Astrocyte (in vitro differentiated cells and primary cell): ENCODE results near the gene PEBP1. TPM values are rescaled to one million over a fixed set of nuclear protein-coding genes. Genes with fewer than 3 reads are reported as not detected.

Experiments
- DNase-seq: peaks from one replicate; pipeline ENCODE4 v3.0.0-alpha.2; 2010; ENCODE audit warnings: low read depth
- FAIRE-seq: peaks from 2 replicates; lab custom pipeline; 2011; peaks lifted over from hg19 to GRCh38; lab: Jason Lieb, UNC
- H2AFZ ChIP-seq: 2 replicates; pipeline ENCODE4 v1.6.0; 2012; ENCODE audit warnings: low read depth, low read length, inconsistent platforms
- H3K27ac ChIP-seq: 2 replicates; pipeline ENCODE4 v1.5.1; 2011; ENCODE audit warnings: low read depth, low read length, inconsistent platforms
- H3K27me3 ChIP-seq: 2 replicates; pipeline ENCODE4 v1.6.0; 2011; ENCODE audit warnings: low read length, inconsistent platforms; ENCODE audit not compliant: insufficient read depth
- H3K36me3 ChIP-seq: 2 replicates; pipeline ENCODE4 v1.5.1; 2011; ENCODE audit warnings: low read length, inconsistent platforms; ENCODE audit not compliant: insufficient read depth
- H3K4me1 ChIP-seq: 2 replicates; pipeline ENCODE4 v1.5.1; 2011; ENCODE audit warnings: low read length, inconsistent platforms; ENCODE audit not compliant: insufficient read depth
- H3K4me2 ChIP-seq: 2 replicates; pipeline ENCODE4 v1.6.0; 2012; ENCODE audit warnings: low read length, inconsistent platforms
- H3K4me3 ChIP-seq: 2 replicates; pipeline ENCODE4 v1.5.1; 2011; ENCODE audit warnings: low read depth, mild to moderate bottlenecking, low read length, inconsistent platforms; ENCODE audit not compliant: insufficient read depth
- H3K79me2 ChIP-seq: 2 replicates; pipeline ENCODE4 v1.6.0; 2012; ENCODE audit warnings: mild to moderate bottlenecking, low read length, inconsistent platforms; ENCODE audit not compliant: insufficient read depth
- H3K9ac ChIP-seq: 2 replicates; pipeline ENCODE4 v1.6.0; 2012; ENCODE audit warnings: mild to moderate bottlenecking, low read length, inconsistent platforms
- H3K9me3 ChIP-seq: 2 replicates; pipeline ENCODE4 v1.5.1; 2012; ENCODE audit warnings: low read depth, mild to moderate bottlenecking, low read length, inconsistent platforms; ENCODE audit not compliant: insufficient read depth
- H4K20me1 ChIP-seq: 2 replicates; pipeline ENCODE4 v1.6.0; 2012; ENCODE audit warnings: low read length, inconsistent platforms; ENCODE audit not compliant: insufficient read depth
- H3K27ac Mint-ChIP-seq: one replicate; pipeline ENCODE4 v1.8.0; 2021; ENCODE audit warnings: mild to moderate bottlenecking, mixed read lengths; ENCODE audit not compliant: unreplicated experiment
- H3K27me3 Mint-ChIP-seq: one replicate; pipeline ENCODE4 v1.8.0; 2021; ENCODE audit warnings: low read depth, mixed read lengths; ENCODE audit not compliant: unreplicated experiment
- H3K36me3 Mint-ChIP-seq: one replicate; pipeline ENCODE4 v1.8.0; 2021; ENCODE audit warnings: low read depth, mixed read lengths; ENCODE audit not compliant: unreplicated experiment
- H3K4me1 Mint-ChIP-seq: one replicate; pipeline ENCODE4 v1.8.0; 2021; ENCODE audit warnings: low read depth, mixed read lengths; ENCODE audit not compliant: unreplicated experiment
- H3K4me3 Mint-ChIP-seq: one replicate; pipeline ENCODE4 v1.8.0; 2021; ENCODE audit warnings: mild to moderate bottlenecking, moderate library complexity, mixed read lengths; ENCODE audit not compliant: unreplicated experiment
- H3K9me3 Mint-ChIP-seq: one replicate; pipeline ENCODE4 v1.8.0; 2021; ENCODE audit warnings: mild to moderate bottlenecking, mixed read lengths; ENCODE audit not compliant: unreplicated experiment
- CTCF ChIP-seq: IDR thresholded peaks from 2 replicates; pipeline ENCODE4 v1.5.1; 2011; ENCODE audit warnings: low read depth, mild to moderate bottlenecking, inconsistent platforms, low read length, moderate library complexity; ENCODE audit not compliant: insufficient read depth
- EZH2 ChIP-seq: IDR thresholded peaks from 2 replicates; pipeline ENCODE4 v1.6.1; 2012; ENCODE audit warnings: mild to moderate bottlenecking, low read length, inconsistent platforms; ENCODE audit not compliant: insufficient read depth
- total RNA-seq: library from RNA; stranded (reverse); gene quantifications from 2 replicates; pipeline ENCODE4 v1.2.1, GENCODE V29; 2021

Gene PEBP1
- total RNA-seq, 1 donor from 2014 or later: 160 TPM

- Mint-ChIP-seq H3K9me3 (no peaks in the 10 kb centered on the region), H3K4me3 (no peak overlapping the region), H3K4me1 (peaks cover 3% of the 10 kb centered on the region), H3K36me3 (no peaks in the 10 kb centered on the region), H3K27me3 (no peaks in the 10 kb centered on the region), H3K27ac (no peak overlapping the region)
- H3K9ac ChIP-seq: no peak overlapping the region
- H3K4me3 ChIP-seq: no peak overlapping the region
- H4K20me1 ChIP-seq: no peaks in the 10 kb centered on the region
- FAIRE-seq (no peak), DNase-seq (no peak)
- no peaks in the 10 kb centered on the region for H3K27me3 ChIP-seq
- H3K4me2 ChIP-seq: no peak overlapping the region
- H3K4me1 ChIP-seq: peaks cover 3% of the 10 kb centered on the region
- H3K27ac ChIP-seq: no peak overlapping the region
- no peaks in the 10 kb centered on the region for H3K9me3 ChIP-seq
- H2AFZ ChIP-seq: no peak overlapping the region
- TF ChIP-seq EZH2 (no peak), CTCF (no peak)
- H3K36me3 ChIP-seq: no peaks in the 10 kb centered on the region
- H3K79me2 ChIP-seq: no peaks in the 10 kb centered on the region
These were observed 28.2 kb upstream of the PEBP1 start for GRCh38 chr12:118107694-118108093.

- Histone ChIP-seq H3K27me3 (no peaks in the 10 kb centered on the region), H3K27ac (no peak overlapping the region), H3K9me3 (no peaks in the 10 kb centered on the region), H3K9ac (no peak overlapping the region), H3K36me3 (no peaks in the 10 kb centered on the region), H3K4me1 (peaks cover 3% of the 10 kb centered on the region), H3K4me3 (no peak overlapping the region), H3K4me2 (no peak overlapping the region), H3K79me2 (no peaks in the 10 kb centered on the region), H4K20me1 (no peaks in the 10 kb centered on the region), H2AFZ (no peak overlapping the region)
- Mint-ChIP-seq H3K4me1 (no peaks in the 10 kb centered on the region), H3K4me3 (no peak overlapping the region), H3K36me3 (no peaks in the 10 kb centered on the region), H3K27ac (no peak overlapping the region), H3K27me3 (no peaks in the 10 kb centered on the region), H3K9me3 (peaks cover 2% of the 10 kb centered on the region)
- FAIRE-seq (no peak), DNase-seq (no peak)
- TF ChIP-seq CTCF: no peak
- TF ChIP-seq EZH2: no peak
These were observed 26.8 kb upstream of the PEBP1 start for GRCh38 chr12:118109088-118109487.

- Mint-ChIP-seq H3K27me3 (no peaks in the 10 kb centered on the region), H3K4me3 (no peak overlapping the region), H3K27ac (no peak overlapping the region), H3K4me1 (peaks cover 9% of the 10 kb centered on the region), H3K9me3 (no peaks in the 10 kb centered on the region), H3K36me3 (no peaks in the 10 kb centered on the region)
- Histone ChIP-seq H2AFZ (no peak overlapping the region), H3K9ac (no peak overlapping the region), H3K27ac (no peak overlapping the region), H3K4me1 (no peaks in the 10 kb centered on the region), H3K36me3 (no peaks in the 10 kb centered on the region), H3K27me3 (no peaks in the 10 kb centered on the region), H3K4me2 (no peak overlapping the region), H3K9me3 (no peaks in the 10 kb centered on the region), H4K20me1 (no peaks in the 10 kb centered on the region), H3K79me2 (no peaks in the 10 kb centered on the region), H3K4me3 (no peak overlapping the region)
- TF ChIP-seq CTCF (no peak), EZH2 (no peak)
- FAIRE-seq: no peak
- DNase-seq: no peak
These were observed 16.5 kb upstream of the PEBP1 start for GRCh38 chr12:118119449-118119879.
